Measurements from ENCODE around the gene SETBP1. TPM values are rescaled to one million over a fixed set of nuclear protein-coding genes. Genes with fewer than 3 reads are reported as not detected.

The SETBP1 gene
- total RNA-seq, 2 experiments from 2014 or later: 0.74 to 1.4 TPM

- no peak overlapping the region for H3K4me3 Mint-ChIP-seq
- no peak for DNase-seq
- no peaks in the 10 kb centered on the region for H3K9me3 Mint-ChIP-seq
- intact Hi-C loops (cut with micrococcal nuclease): no loop called here
- no peaks in the 10 kb centered on the region for H3K4me1 Mint-ChIP-seq (ENCODE audit: low read depth)
- H3K27me3 Mint-ChIP-seq (ENCODE audit: low read depth): no peaks in the 10 kb centered on the region
- H3K27ac Mint-ChIP-seq: no peak overlapping the region
- CTCF ChIA-PET: no interaction called here
- no peaks in the 10 kb centered on the region for H3K36me3 Mint-ChIP-seq (ENCODE audit: low read depth)
These were observed 373.9 kb downstream of the SETBP1 start for GRCh38 chr18:45054636-45055035.

GRCh38 chr18:45055811-45056210 is 375.1 kb downstream of the SETBP1 start:
- H3K4me1 Mint-ChIP-seq (ENCODE audit: low read depth): no peaks in the 10 kb centered on the region
- intact Hi-C loops (cut with micrococcal nuclease): no loop called here

GRCh38 chr18:45056926-45057325 is 376.2 kb downstream of the SETBP1 start:
- intact Hi-C loops (cut with micrococcal nuclease): no loop called here
- Mint-ChIP-seq H3K4me1 (ENCODE audit: low read depth) (no peaks in the 10 kb centered on the region), H3K27me3 (ENCODE audit: low read depth) (no peaks in the 10 kb centered on the region), H3K4me3 (no peak overlapping the region), H3K9me3 (no peaks in the 10 kb centered on the region), H3K27ac (no peak overlapping the region), H3K36me3 (ENCODE audit: low read depth) (no peaks in the 10 kb centered on the region)
- DNase-seq: no peak
- CTCF ChIA-PET: no interaction called here

More at GRCh38 chr18:45055811-45056210, 375.1 kb downstream of the SETBP1 start:
- no peaks in the 10 kb centered on the region for H3K27me3 Mint-ChIP-seq (ENCODE audit: low read depth)
- CTCF ChIA-PET: no interaction called here
- H3K9me3 Mint-ChIP-seq: no peaks in the 10 kb centered on the region
- no peak overlapping the region for H3K4me3 Mint-ChIP-seq
- no peak for DNase-seq
- no peaks in the 10 kb centered on the region for H3K36me3 Mint-ChIP-seq (ENCODE audit: low read depth)
- no peak overlapping the region for H3K27ac Mint-ChIP-seq

- H3K4me1 Mint-ChIP-seq (ENCODE audit: low read depth): no peaks in the 10 kb centered on the region
- no peaks in the 10 kb centered on the region for H3K36me3 Mint-ChIP-seq (ENCODE audit: low read depth)
- H3K27ac Mint-ChIP-seq: no peak overlapping the region
- CTCF ChIA-PET: interaction anchor here (0.5 kb wide), 1 partner anchor 1154 kb away, joined by 3 read pairs; no protein-coding TSS in a partner anchor
- H3K4me3 Mint-ChIP-seq: no peak overlapping the region
- intact Hi-C loops (cut with micrococcal nuclease): no loop called here
- no peak for DNase-seq
- H3K27me3 Mint-ChIP-seq (ENCODE audit: low read depth): no peaks in the 10 kb centered on the region
- H3K9me3 Mint-ChIP-seq: no peaks in the 10 kb centered on the region
These were observed 377.4 kb downstream of the SETBP1 start for GRCh38 chr18:45057955-45058600.

GRCh38 chr18:45059695-45060094 is 379.0 kb downstream of the SETBP1 start:
- intact Hi-C loops (cut with micrococcal nuclease): no loop called here
- CTCF ChIA-PET: no interaction called here
- Mint-ChIP-seq H3K4me3 (no peak overlapping the region), H3K27ac (no peak overlapping the region), H3K27me3 (ENCODE audit: low read depth) (no peaks in the 10 kb centered on the region), H3K36me3 (ENCODE audit: low read depth) (no peaks in the 10 kb centered on the region), H3K9me3 (no peaks in the 10 kb centered on the region), H3K4me1 (ENCODE audit: low read depth) (no peaks in the 10 kb centered on the region)
- DNase-seq: no peak

- Mint-ChIP-seq H3K4me3 (no peak overlapping the region), H3K27me3 (ENCODE audit: low read depth) (no peaks in the 10 kb centered on the region), H3K4me1 (ENCODE audit: low read depth) (no peaks in the 10 kb centered on the region), H3K36me3 (ENCODE audit: low read depth) (no peaks in the 10 kb centered on the region), H3K9me3 (no peaks in the 10 kb centered on the region), H3K27ac (no peak overlapping the region)
- DNase-seq: no peak
- intact Hi-C loops (cut with micrococcal nuclease): no loop called here
- CTCF ChIA-PET: no interaction called here
These were observed 379.4 kb downstream of the SETBP1 start for GRCh38 chr18:45060102-45060501.

- Mint-ChIP-seq H3K9me3 (no peaks in the 10 kb centered on the region), H3K36me3 (ENCODE audit: low read depth) (no peaks in the 10 kb centered on the region), H3K27me3 (ENCODE audit: low read depth) (no peaks in the 10 kb centered on the region), H3K4me3 (no peak overlapping the region), H3K4me1 (ENCODE audit: low read depth) (no peaks in the 10 kb centered on the region), H3K27ac (no peak overlapping the region)
- no peak for DNase-seq
- intact Hi-C loops (cut with micrococcal nuclease): no loop called here
- CTCF ChIA-PET: no interaction called here
These were observed 380.7 kb downstream of the SETBP1 start for GRCh38 chr18:45061359-45061758.

- no peak for DNase-seq
- intact Hi-C loops (cut with micrococcal nuclease): no loop called here
- no peaks in the 10 kb centered on the region for H3K4me1 Mint-ChIP-seq (ENCODE audit: low read depth)
- no peaks in the 10 kb centered on the region for H3K36me3 Mint-ChIP-seq (ENCODE audit: low read depth)
- no peak overlapping the region for H3K4me3 Mint-ChIP-seq
- no peaks in the 10 kb centered on the region for H3K27me3 Mint-ChIP-seq (ENCODE audit: low read depth)
- no peaks in the 10 kb centered on the region for H3K9me3 Mint-ChIP-seq
- CTCF ChIA-PET: no interaction called here
- H3K27ac Mint-ChIP-seq: no peak overlapping the region
These were observed 382.8 kb downstream of the SETBP1 start for GRCh38 chr18:45063246-45064038.

GRCh38 chr18:45066210-45066609 is 385.5 kb downstream of the SETBP1 start:
- intact Hi-C loops (cut with micrococcal nuclease): no loop called here
- H3K36me3 Mint-ChIP-seq (ENCODE audit: low read depth): no peaks in the 10 kb centered on the region
- H3K4me1 Mint-ChIP-seq (ENCODE audit: low read depth): no peaks in the 10 kb centered on the region
- H3K4me3 Mint-ChIP-seq: no peak overlapping the region
- H3K27me3 Mint-ChIP-seq (ENCODE audit: low read depth): no peaks in the 10 kb centered on the region
- DNase-seq: no peak
- H3K27ac Mint-ChIP-seq: no peak overlapping the region
- CTCF ChIA-PET: no interaction called here
- H3K9me3 Mint-ChIP-seq: no peaks in the 10 kb centered on the region

GRCh38 chr18:45066886-45067285 is 386.2 kb downstream of the SETBP1 start:
- DNase-seq: no peak
- Mint-ChIP-seq H3K27me3 (ENCODE audit: low read depth) (no peaks in the 10 kb centered on the region), H3K4me1 (ENCODE audit: low read depth) (no peaks in the 10 kb centered on the region), H3K27ac (no peak overlapping the region), H3K4me3 (no peak overlapping the region), H3K36me3 (ENCODE audit: low read depth) (no peaks in the 10 kb centered on the region), H3K9me3 (no peaks in the 10 kb centered on the region)
- intact Hi-C loops (cut with micrococcal nuclease): no loop called here
- CTCF ChIA-PET: no interaction called here

- CTCF ChIA-PET: no interaction called here
These were observed 387.9 kb downstream of the SETBP1 start for GRCh38 chr18:45068400-45069094.

GRCh38 chr18:45069546-45069945 is 388.9 kb downstream of the SETBP1 start:
- Mint-ChIP-seq H3K9me3 (no peaks in the 10 kb centered on the region), H3K27me3 (ENCODE audit: low read depth) (no peaks in the 10 kb centered on the region), H3K4me3 (no peak overlapping the region), H3K27ac (no peak overlapping the region), H3K36me3 (ENCODE audit: low read depth) (no peaks in the 10 kb centered on the region), H3K4me1 (ENCODE audit: low read depth) (no peaks in the 10 kb centered on the region)
- CTCF ChIA-PET: no interaction called here
- intact Hi-C loops (cut with micrococcal nuclease): no loop called here
- DNase-seq: no peak

More at GRCh38 chr18:45068400-45069094, 387.9 kb downstream of the SETBP1 start:
- Mint-ChIP-seq H3K36me3 (ENCODE audit: low read depth) (no peaks in the 10 kb centered on the region), H3K4me3 (no peak overlapping the region), H3K4me1 (ENCODE audit: low read depth) (no peaks in the 10 kb centered on the region), H3K9me3 (no peaks in the 10 kb centered on the region), H3K27ac (no peak overlapping the region), H3K27me3 (ENCODE audit: low read depth) (no peaks in the 10 kb centered on the region)
- DNase-seq: no peak
- intact Hi-C loops (cut with micrococcal nuclease): no loop called here

- no peak overlapping the region for H3K27ac Mint-ChIP-seq
- H3K36me3 Mint-ChIP-seq (ENCODE audit: low read depth): no peaks in the 10 kb centered on the region
- H3K4me1 Mint-ChIP-seq (ENCODE audit: low read depth): no peaks in the 10 kb centered on the region
- DNase-seq: no peak
- intact Hi-C loops (cut with micrococcal nuclease): no loop called here
- CTCF ChIA-PET: no interaction called here
- H3K9me3 Mint-ChIP-seq: no peaks in the 10 kb centered on the region
- no peak overlapping the region for H3K4me3 Mint-ChIP-seq
- no peaks in the 10 kb centered on the region for H3K27me3 Mint-ChIP-seq (ENCODE audit: low read depth)
These were observed 391.3 kb downstream of the SETBP1 start for GRCh38 chr18:45071956-45072355.

Data from activated naive CD4-positive, alpha-beta T cell treated with anti-CD3 and anti-CD28 coated beads for 36 hours (primary cell).